Ishikawa (cell line): Measurements from ENCODE around the gene ZCWPW2.

Experiments
- CEBPB ChIP-seq: IDR thresholded peaks from 2 replicates; pipeline ENCODE4 v1.6.1; 2012
- EP300 ChIP-seq: IDR thresholded peaks from 2 replicates; pipeline ENCODE4 v1.6.1; 2012; ENCODE audit warnings: borderline replicate concordance
- MAX ChIP-seq: IDR thresholded peaks from 2 replicates; pipeline ENCODE4 v1.6.1; 2012
- NFIC ChIP-seq: IDR thresholded peaks from 2 replicates; pipeline ENCODE4 v1.6.1; 2012
- REST ChIP-seq: IDR thresholded peaks from 2 replicates; pipeline ENCODE4 v1.6.1; 2012; ENCODE audit warnings: low read depth, mild to moderate bottlenecking
- TAF1 ChIP-seq: IDR thresholded peaks from 2 replicates; pipeline ENCODE4 v1.6.1; 2012; ENCODE audit warnings: low read depth, mild to moderate bottlenecking
- TEAD4 ChIP-seq: IDR thresholded peaks from 2 replicates; pipeline ENCODE4 v1.6.1; 2012
- USF1 ChIP-seq: IDR thresholded peaks from 2 replicates; pipeline ENCODE4 v1.6.1; 2012

DNA sequence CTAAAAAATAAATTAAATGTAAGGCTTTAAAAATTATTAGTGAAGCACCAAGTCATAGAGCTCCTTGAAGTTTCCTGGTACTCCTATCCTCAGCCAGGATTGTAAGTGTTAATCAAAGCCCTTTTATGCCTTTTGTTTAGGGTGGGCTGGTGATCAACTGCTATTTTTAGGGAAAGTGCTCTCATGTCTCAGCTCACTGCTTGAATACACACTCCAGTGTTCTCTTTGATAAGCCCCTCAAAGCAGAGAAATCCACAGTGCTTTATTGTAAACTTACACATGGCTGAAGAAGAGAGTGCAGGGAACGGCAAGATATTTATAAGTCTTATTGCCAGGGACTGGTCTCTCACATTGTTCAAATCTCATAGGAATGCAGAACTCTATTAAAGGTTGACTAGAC lies 156.5 kb downstream of the ZCWPW2 start:
- TF ChIP-seq NFIC (no peak), MAX (no peak), TEAD4 (no peak), EP300 (no peak), REST (no peak), CEBPB (no peak), USF1 (no peak), TAF1 (no peak)
